ENCODE measurements around the gene FLRT1.

Gene FLRT1

GRCh38 chr11:64057890-64058289 lies 22.2 kb downstream of the FLRT1 start:
- Histone ChIP-seq H3K4me1 (peaks cover 42% of the 10 kb centered on the region), H3K27me3 (no peaks in the 10 kb centered on the region), H3K36me3 (no peaks in the 10 kb centered on the region; the same call in 1 of the 2 replicates), H3K9me3 (no peaks in the 10 kb centered on the region), H3K4me3 (ENCODE audit: low read depth, low read length) (no peak overlapping the region)
- no peak for TF ChIP-seq CTCF (IDR thresholded peaks at IDR 0.05; ENCODE audit: low read depth, low read length)
- DNase-seq = no peak

GRCh38 chr11:64058494-64058893 lies 22.8 kb downstream of the FLRT1 start:
- Histone ChIP-seq H3K36me3 (no peaks in the 10 kb centered on the region; the same call in 1 of the 2 replicates), H3K9me3 (no peaks in the 10 kb centered on the region), H3K4me1 (peaks cover 42% of the 10 kb centered on the region), H3K27me3 (no peaks in the 10 kb centered on the region), H3K4me3 (ENCODE audit: low read depth, low read length) (no peak overlapping the region)
- no peak for TF ChIP-seq CTCF (IDR thresholded peaks at IDR 0.05; ENCODE audit: low read depth, low read length)
- DNase-seq = peak; percentile 83

GRCh38 chr11:64059339-64060140 lies 23.8 kb downstream of the FLRT1 start:
- Histone ChIP-seq H3K4me1 (peaks cover 42% of the 10 kb centered on the region), H3K4me3 (ENCODE audit: low read depth, low read length) (no peak overlapping the region), H3K9me3 (no peaks in the 10 kb centered on the region), H3K36me3 (no peaks in the 10 kb centered on the region; the same call in 1 of the 2 replicates), H3K27me3 (no peaks in the 10 kb centered on the region)
- no peak for DNase-seq
- TF ChIP-seq CTCF (IDR thresholded peaks at IDR 0.05; ENCODE audit: low read depth, low read length) = no peak

- no peak for DNase-seq
- H3K4me1 ChIP-seq = peaks cover 37% of the 10 kb centered on the region
- no peaks in the 10 kb centered on the region; the same call in 1 of the 2 replicates for H3K36me3 ChIP-seq
- H3K4me3 ChIP-seq (ENCODE audit: low read depth, low read length) = no peak overlapping the region
- no peak for TF ChIP-seq CTCF (IDR thresholded peaks at IDR 0.05; ENCODE audit: low read depth, low read length)
- H3K9me3 ChIP-seq = no peaks in the 10 kb centered on the region
- H3K27me3 ChIP-seq = no peaks in the 10 kb centered on the region
These were observed 24.6 kb downstream of the FLRT1 start for GRCh38 chr11:64060263-64060860.

GRCh38 chr11:64060861-64061444 lies 25.2 kb downstream of the FLRT1 start:
- DNase-seq = peak; percentile 76
- H3K9me3 ChIP-seq = no peaks in the 10 kb centered on the region
- H3K4me1 ChIP-seq = peaks cover 33% of the 10 kb centered on the region
- H3K27me3 ChIP-seq = no peaks in the 10 kb centered on the region
- H3K4me3 ChIP-seq (ENCODE audit: low read depth, low read length) = peak overlapping the region; percentile 51
- no peaks in the 10 kb centered on the region; the same call in 1 of the 2 replicates for H3K36me3 ChIP-seq
- TF ChIP-seq CTCF (IDR thresholded peaks at IDR 0.05; ENCODE audit: low read depth, low read length) = no peak
